GM12878 (cell line): Measurements from ENCODE around the gene RUNX3. TPM values are rescaled to one million over a fixed set of nuclear protein-coding genes. Genes with fewer than 3 reads are reported as not detected.

ENCODE experiments used
- ATAC-seq: fragments of 200-7000 bp; cut with Tn5 transposase; 3 replicates; pipeline ENCODE4 v1.9.1; 2020; ENCODE audit warnings: mild to moderate bottlenecking, moderate library complexity
- BruUV-seq: library from RNA; stranded (reverse); fragments of 400-500 nt; replicated peaks from 2 replicates; lab custom pipeline; 2021; lab: Mats Ljungman, UMichigan
- CTCF ChIA-PET: fragments of 300-600 bp; sonication (Branson Sonifier 250); formaldehyde crosslinking; extraction: SDS; loops from one replicate; lab custom pipeline; 2021; ENCODE audit warnings: inconsistent platforms; lab: Yijun Ruan, JAX
- POLR2A ChIA-PET: fragments of 350-600 bp; formaldehyde crosslinking; extraction: SDS; loops from one replicate; lab custom pipeline; 2021; ENCODE audit warnings: inconsistent platforms; lab: Charles Lee
- RAD21 ChIA-PET: fragments of 300-600 bp; sonication (Branson Sonifier 250); formaldehyde crosslinking; loops from one replicate; lab custom pipeline; 2023; ENCODE audit warnings: antibody characterized with exemption; ENCODE audit not compliant: unreplicated experiment; lab: Charles Lee
- SMC1A ChIA-PET: fragments of 300-600 bp; sonication (Branson Sonifier 250); formaldehyde crosslinking; loops from one replicate; lab custom pipeline; 2023; ENCODE audit not compliant: unreplicated experiment, uncharacterized antibody; lab: Charles Lee
- DNase-seq: peaks from one replicate; pipeline ENCODE4 v3.0.0-alpha.2; 2011; ENCODE audit warnings: low read depth, low spot score
- FAIRE-seq: peaks from 3 replicates; lab custom pipeline; 2011; peaks lifted over from hg19 to GRCh38; lab: Jason Lieb, UNC
- H2AFZ ChIP-seq: 2 replicates; pipeline ENCODE4 v1.6.0; 2011; ENCODE audit warnings: low read depth, low read length, control low read depth; ENCODE audit not compliant: control insufficient read depth
- H3K27ac ChIP-seq: 2 replicates; pipeline ENCODE4 v1.5.1; 2011; ENCODE audit warnings: control low read depth; ENCODE audit not compliant: control insufficient read depth, insufficient read depth
- H3K27me3 ChIP-seq, 2 experiments: replicated peaks in 1 of 2; 2 replicates each; pipeline versions ENCODE4 v1.6.0 to v1.6.1; 2011; ENCODE audit warnings: low read length in 1 of 2; ENCODE audit not compliant: control insufficient read depth in 2 of 2, insufficient read depth in 2 of 2
- H3K36me3 ChIP-seq, 2 experiments: 2 replicates each; pipeline ENCODE4 v1.5.1; 2011; ENCODE audit warnings: low read length in 1 of 2; ENCODE audit not compliant: control insufficient read depth in 2 of 2, insufficient read depth in 2 of 2
- H3K4me1 ChIP-seq: 2 replicates; pipeline ENCODE4 v1.6.1; 2011; ENCODE audit warnings: mild to moderate bottlenecking, low read length, moderate library complexity, mixed read lengths; ENCODE audit not compliant: control insufficient read depth, insufficient read depth
- H3K4me2 ChIP-seq: 2 replicates; pipeline ENCODE4 v1.6.0; 2011; ENCODE audit warnings: control low read depth; ENCODE audit not compliant: control insufficient read depth, insufficient read depth
- H3K4me3 ChIP-seq: fragments of 200-600 bp; sonication (generic); 2 replicates; pipeline ENCODE4 v1.5.1; 2016
- H3K79me2 ChIP-seq: 2 replicates; pipeline ENCODE4 v1.6.0; 2011; ENCODE audit warnings: low read length; ENCODE audit not compliant: control insufficient read depth, insufficient read depth
- H3K9ac ChIP-seq: 2 replicates; pipeline ENCODE4 v1.8.0; 2011; ENCODE audit warnings: low read length, control low read depth, mixed read lengths; ENCODE audit not compliant: control insufficient read depth, insufficient read depth
- H3K9me3 ChIP-seq: replicated peaks from 3 replicates; pipeline ENCODE4 v1.5.1; 2011; ENCODE audit warnings: mild to moderate bottlenecking, low read length; ENCODE audit not compliant: control insufficient read depth, insufficient read depth
- H4K20me1 ChIP-seq: 2 replicates; pipeline ENCODE4 v1.6.0; 2011; ENCODE audit not compliant: control insufficient read depth, insufficient read depth
- EED ChIP-seq: sonication (generic); IDR thresholded peaks from 2 replicates; pipeline ENCODE4 v1.6.1; 2016; ENCODE audit warnings: antibody characterized with exemption, low read depth
- POLR2A ChIP-seq: IDR thresholded peaks from 2 replicates; pipeline ENCODE4 v1.6.1; 2011; ENCODE audit warnings: low read depth, mild to moderate bottlenecking, low read length
- POLR2AphosphoS5 ChIP-seq: IDR thresholded peaks from 2 replicates; pipeline ENCODE4 v1.6.1; 2011; ENCODE audit warnings: mild to moderate bottlenecking, low read length, inconsistent platforms
- SMAD5 ChIP-seq: IDR thresholded peaks from 2 replicates; pipeline ENCODE4 v1.6.1; 2016; ENCODE audit warnings: antibody characterized with exemption, low read depth
- ZSCAN29 ChIP-seq: fragments of 450-650 bp; IDR thresholded peaks from 2 replicates; pipeline ENCODE4 v1.6.1; 2017; ENCODE audit warnings: mild to moderate bottlenecking, moderate library complexity
- WGBS: methylation state at CpG from one replicate; pipeline ENCODE4 v1.1.6; 2016; ENCODE audit warnings: low lambda C conversion rate; ENCODE audit not compliant: insufficient replicate concordance, insufficient coverage; ENCODE audit errors: missing lambda C conversion rate; 5-methylcytosine and 5-hydroxymethylcytosine counted together
- in situ Hi-C: fragments of 300-500 bp; cut with MboI; formaldehyde crosslinking; loops from 9 replicates; pipeline ENCODE4 v1.14.3; 2018; ENCODE audit warnings: mixed read lengths
- intact Hi-C: fragments of 100-400 bp; cut with micrococcal nuclease; formaldehyde crosslinking; loops from one replicate; pipeline ENCODE4 v1.14.2; 2022; ENCODE audit not compliant: unreplicated experiment
- polyA plus RNA-seq, 11 experiments: library from polyadenylated mRNA; depleted of rRNA in 4 of 11; unstranded in 6 of 11; stranded (reverse) in 5 of 11; fragments of >200 nt; fragmentation: Nextera tagmentation in 4 of 11; fragmentation: Illumina TruSeq in 1 of 11; extraction: Ambion mirVana in 4 of 11; extraction: Trizol in 1 of 11; gene quantifications; 1 replicate in 1 of 11; 2 replicates in 10 of 11; pipeline versions ENCODE4 v1.2.1 to v1.2.3, GENCODE V29; 2011 to 2016; ENCODE audit warnings: inconsistent platforms in 2 of 11, missing spikeins in 2 of 11, low read depth in 1 of 11
- total RNA-seq, 4 experiments: library from RNA; depleted of rRNA in 3 of 4; stranded (reverse); fragments of >200 nt in 3 of 4; fragmentation: Illumina TruSeq in 1 of 4; extraction: Trizol in 1 of 4; gene quantifications; 2 replicates each; pipeline versions ENCODE4 v1.2.1 to v1.2.3, GENCODE V29; 2013 to 2021

The RUNX3 gene
- total and polyA plus RNA-seq, 10 of the 15 experiments (the other 5 are each of a cell fraction or from before 2014, with no cell fraction given): 19.0 to 151 (median 31.4) TPM

- H3K27me3 ChIP-seq: no peaks in the 10 kb centered on the region
- ATAC-seq (no peak), FAIRE-seq (no peak), DNase-seq (no peak)
- in situ Hi-C loops: no loop called here
- peaks cover 17% of the 10 kb centered on the region for H3K4me1 ChIP-seq
- H3K4me3 ChIP-seq: no peak overlapping the region
- POLR2A ChIA-PET: interaction anchor here (0.6 to 1.1 kb wide), 4 partner anchors 11 to 55 kb away, joined by 3 to 4 read pairs (median 4); no protein-coding TSS in a partner anchor
- H3K9ac ChIP-seq: no peak overlapping the region
- no peaks in the 10 kb centered on the region for H3K9me3 ChIP-seq
- intact Hi-C loops: no loop called here
- no peak overlapping the region for H3K27ac ChIP-seq
- peaks cover 45% of the 10 kb centered on the region for H3K79me2 ChIP-seq
- no peak overlapping the region for H3K4me2 ChIP-seq
- CTCF ChIA-PET: interaction anchor here (1.1 to 1.2 kb wide), 2 partner anchors 14 to 20 kb away, joined by 3 read pairs; no protein-coding TSS in a partner anchor
- no peak overlapping the region for H2AFZ ChIP-seq
- peaks cover 60 to 83% of the 10 kb centered on the region in 2 experiments for H3K36me3 ChIP-seq
- WGBS: 82% methylated on average over 13 of the region's 13 CpGs
- no TSS peak for BruUV-seq
- TF ChIP-seq SMAD5 (0 out of 2 replicates have a peak, but pooled peaks have one; percentile 15), EED (no peak), POLR2A (peak; percentile 37)
- SMC1A ChIA-PET: interaction anchor here (1.9 kb wide), 1 partner anchor 85 kb away, joined by 5 read pairs; no protein-coding TSS in a partner anchor
- H4K20me1 ChIP-seq: peaks cover 34% of the 10 kb centered on the region
- RAD21 ChIA-PET: interaction anchor here (0.7 to 1.1 kb wide), 3 partner anchors 18 to 125 kb away, joined by 3 to 4 read pairs (median 3); no protein-coding TSS in a partner anchor
Observed at GRCh38 chr1:24912376-24913273, 17.5 kb downstream of the RUNX3 start.

- FAIRE-seq: no peak
- H3K4me3 ChIP-seq: no peak overlapping the region
- POLR2A ChIA-PET: interaction anchor here (0.8 kb wide), 1 partner anchor 9 kb away, joined by 3 read pairs; no protein-coding TSS in a partner anchor
- DNase-seq: no peak
- 94% methylated on average over 20 of the region's 20 CpGs for WGBS
- SMC1A ChIA-PET: interaction anchor here (1.9 kb wide), 1 partner anchor 84 kb away, joined by 5 read pairs; no protein-coding TSS in a partner anchor
- ATAC-seq: no peak
- in situ Hi-C loops: no loop called here
- TF ChIP-seq POLR2AphosphoS5 (peak; percentile 46; the same call in 1 of the 2 replicates), POLR2A (0 out of 2 replicates have a peak, but pooled peaks have one; percentile 2), ZSCAN29 (no peak)
- TF ChIP-seq, all 136 proteins: peak for 2
- no peak overlapping the region for H3K4me2 ChIP-seq
- RAD21 ChIA-PET: no interaction called here
- no peak overlapping the region for H3K27ac ChIP-seq
- H2AFZ ChIP-seq: no peak overlapping the region
- intact Hi-C loops: no loop called here
- peaks cover 10% of the 10 kb centered on the region for H3K4me1 ChIP-seq
- H3K27me3 ChIP-seq: no peaks in the 10 kb centered on the region
- peaks cover 58 to 79% of the 10 kb centered on the region in 2 experiments for H3K36me3 ChIP-seq
- H3K9ac ChIP-seq: no peak overlapping the region
- no TSS peak for BruUV-seq
- H3K79me2 ChIP-seq: peaks cover 36% of the 10 kb centered on the region
- H4K20me1 ChIP-seq: peaks cover 33% of the 10 kb centered on the region
- CTCF ChIA-PET: interaction anchor here (0.5 to 2.4 kb wide), 3 partner anchors 15 to 271 kb away, joined by 3 to 5 read pairs (median 4); no protein-coding TSS in a partner anchor
- H3K9me3 ChIP-seq: no peaks in the 10 kb centered on the region
Observed at GRCh38 chr1:24911651-24912155, 18.4 kb downstream of the RUNX3 start.
